ENCODE measurements around the gene RIN2. TPM values are rescaled to one million over a fixed set of nuclear protein-coding genes. Genes with fewer than 3 reads are reported as not detected.

The RIN2 gene
- total and polyA plus RNA-seq, 9 of the 15 experiments (the other 6 are each of a cell fraction or from before 2014, with no cell fraction given), result 0.09 TPM; not detected in 8

DNA sequence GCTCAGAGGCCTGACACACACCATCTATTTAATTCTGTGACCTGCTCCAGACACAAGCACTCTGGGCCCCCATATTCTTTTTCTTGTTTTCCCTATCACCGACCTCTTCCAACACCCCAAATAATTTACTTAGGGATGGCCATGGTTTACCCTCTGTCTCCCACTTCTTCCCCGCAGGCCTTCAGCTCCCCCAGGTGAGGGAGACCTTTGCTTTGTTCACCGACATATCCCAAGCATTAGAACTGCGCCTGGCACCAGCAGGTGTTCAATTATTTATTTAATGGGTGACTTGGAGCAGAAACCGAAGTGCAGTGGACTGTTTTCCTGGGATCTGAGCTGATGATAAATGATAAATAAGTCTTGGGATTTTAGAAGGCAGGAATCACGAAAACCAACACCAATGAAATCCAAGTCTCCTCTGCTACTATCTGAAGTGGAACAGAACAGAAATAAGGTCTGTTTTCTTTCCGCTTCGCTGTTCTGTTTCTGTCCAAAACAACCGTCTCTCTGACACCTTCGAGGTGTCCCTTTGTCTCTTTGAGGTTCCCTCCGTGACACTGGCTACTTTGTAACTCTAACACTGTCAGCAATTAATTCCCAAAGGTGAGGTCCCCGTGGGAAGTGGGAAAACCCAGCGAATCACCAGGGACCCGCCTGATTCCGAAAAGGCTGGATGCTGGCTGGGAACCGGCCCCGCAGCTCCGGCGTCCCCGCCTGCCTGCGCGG lies 1.1 kb upstream of the RIN2 start (continued):
- no peak for TF ChIP-seq MEF2A (IDR thresholded peaks at IDR 0.05; ENCODE audit: control insufficient read depth, low read depth, low read length)
- TF ChIP-seq ELF2 (CRISPR knock-in tag; IDR thresholded peaks at IDR 0.05), result no peak
- TF ChIP-seq COPS2 (conservative IDR thresholded peaks at IDR 0.05), result no peak
- no peak for TF ChIP-seq SRSF3 (IDR thresholded peaks at IDR 0.05; ENCODE audit: insufficient read depth, low read length)
- TF ChIP-seq ZNF644 (tag; IDR thresholded peaks at IDR 0.05; ENCODE audit: low read depth), result no peak

DNA sequence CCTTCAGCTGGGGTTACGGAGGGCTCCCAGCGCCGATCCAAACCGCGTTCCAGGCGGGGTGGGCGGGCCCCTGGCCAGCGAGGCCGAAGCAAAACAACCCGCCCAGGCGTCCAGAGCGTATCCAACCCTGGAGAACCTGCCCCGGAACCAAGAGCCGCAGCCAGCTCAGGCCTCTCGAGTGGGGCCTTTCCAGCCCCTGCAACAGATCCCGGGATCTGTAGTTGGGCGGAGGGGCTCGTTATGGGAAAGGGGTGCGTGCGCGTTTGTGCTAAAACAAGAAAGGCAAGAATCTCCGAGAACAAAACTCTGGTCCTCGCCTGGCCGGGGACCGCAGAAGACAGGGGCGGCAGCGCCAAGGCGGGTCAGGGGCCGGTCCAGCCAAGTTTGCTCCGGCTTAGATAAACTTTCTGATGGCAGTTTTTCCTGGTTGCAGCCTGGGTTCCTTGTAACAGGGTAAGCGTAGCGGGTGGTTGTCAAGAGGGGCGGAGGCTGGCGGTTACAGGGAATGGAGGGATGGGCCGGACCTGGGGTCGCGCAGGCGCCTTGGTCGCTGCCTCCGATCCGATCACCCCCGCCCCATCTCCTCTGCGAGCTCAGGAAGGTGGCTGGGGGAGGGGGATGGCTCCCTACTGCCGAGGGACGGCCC lies 448 bp upstream of the RIN2 start:
- ChIA-PET CTCF (ENCODE audit: low intra/inter-chr PET ratio) (no interaction called here), POLR2A (no interaction called here)
- DNase-seq (ENCODE audit: extremely low read depth in 1 of 4, low spot score in 3 of 4) (peak in 2 of 4 experiments; percentile 7), FAIRE-seq (no peak), ATAC-seq (no peak)
- Histone ChIP-seq H3K27me3 (ENCODE audit: control insufficient read depth in 2 of 2, insufficient read depth in 2 of 2, low read length in 2 of 2) (peaks cover 0 to 9% of the 10 kb centered on the region in 2 experiments; a peak in 2 of 5 replicates), H3K27ac (ENCODE audit: extremely low read depth, low read depth, low read length) (no peak overlapping the region), H3K9ac (ENCODE audit: insufficient read depth in 1 of 2, low read depth in 2 of 2, low read length in 2 of 2) (no peak overlapping the region), H3K9me3 (replicated peaks; ENCODE audit: control insufficient read depth, insufficient read depth, low read depth, low read length) (no peaks in the 10 kb centered on the region), H3K9me1 (ENCODE audit: control insufficient read depth, insufficient read depth, low read length) (no peaks in the 10 kb centered on the region), H3K79me2 (ENCODE audit: control insufficient read depth, insufficient read depth, low read length) (no peaks in the 10 kb centered on the region), H3K4me3 (no peak overlapping the region), H4K20me1 (replicated peaks; ENCODE audit: control insufficient read depth, insufficient read depth, low read length) (no peaks in the 10 kb centered on the region), H3K4me2 (ENCODE audit: insufficient read depth, low read length) (no peak overlapping the region), H2AFZ (ENCODE audit: low read depth, low read length) (no peak overlapping the region), H3K36me3 (ENCODE audit: control insufficient read depth, insufficient read depth, low read length) (no peaks in the 10 kb centered on the region), H3K4me1 (replicated peaks in 1 of 2; ENCODE audit: control insufficient read depth in 2 of 2, insufficient read depth in 2 of 2, low read length in 2 of 2) (peaks cover 0 to 9% of the 10 kb centered on the region in 2 experiments; a peak in 1 of 5 replicates)
- in situ Hi-C loops (cut with MboI) (no loop called here), intact Hi-C loops (cut with micrococcal nuclease) (no loop called here)
- 11% methylated on average over 12 of the region's 45 CpGs for WGBS (ENCODE audit: insufficient coverage, low coverage, missing lambda C conversion rate)
- TF ChIP-seq, protein P1, sequence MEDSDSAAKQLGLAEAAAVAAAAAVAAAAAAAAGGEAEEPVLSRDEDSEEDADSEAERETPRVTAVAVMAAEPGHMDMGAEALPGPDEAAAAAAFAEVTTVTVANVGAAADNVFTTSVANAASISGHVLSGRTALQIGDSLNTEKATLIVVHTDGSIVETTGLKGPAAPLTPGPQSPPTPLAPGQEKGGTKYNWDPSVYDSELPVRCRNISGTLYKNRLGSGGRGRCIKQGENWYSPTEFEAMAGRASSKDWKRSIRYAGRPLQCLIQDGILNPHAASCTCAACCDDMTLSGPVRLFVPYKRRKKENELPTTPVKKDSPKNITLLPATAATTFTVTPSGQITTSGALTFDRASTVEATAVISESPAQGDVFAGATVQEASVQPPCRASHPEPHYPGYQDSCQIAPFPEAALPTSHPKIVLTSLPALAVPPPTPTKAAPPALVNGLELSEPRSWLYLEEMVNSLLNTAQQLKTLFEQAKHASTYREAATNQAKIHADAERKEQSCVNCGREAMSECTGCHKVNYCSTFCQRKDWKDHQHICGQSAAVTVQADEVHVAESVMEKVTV (CRISPR knock-in tag; IDR thresholded peaks at IDR 0.05), result no peak
- TF ChIP-seq ZNF785 (CRISPR knock-in tag; IDR thresholded peaks at IDR 0.05), result no peak
- TF ChIP-seq TEAD2 (tag; IDR thresholded peaks at IDR 0.05), result no peak
- TF ChIP-seq CBFA2T3 (IDR thresholded peaks at IDR 0.05), result no peak
- no peak for TF ChIP-seq BRD4 (IDR thresholded peaks at IDR 0.05)
- TF ChIP-seq CEBPB (tag; IDR thresholded peaks at IDR 0.05), result no peak
- TF ChIP-seq IFI16 (CRISPR knock-in tag; IDR thresholded peaks at IDR 0.05), result no peak
- TF ChIP-seq, protein P2, sequence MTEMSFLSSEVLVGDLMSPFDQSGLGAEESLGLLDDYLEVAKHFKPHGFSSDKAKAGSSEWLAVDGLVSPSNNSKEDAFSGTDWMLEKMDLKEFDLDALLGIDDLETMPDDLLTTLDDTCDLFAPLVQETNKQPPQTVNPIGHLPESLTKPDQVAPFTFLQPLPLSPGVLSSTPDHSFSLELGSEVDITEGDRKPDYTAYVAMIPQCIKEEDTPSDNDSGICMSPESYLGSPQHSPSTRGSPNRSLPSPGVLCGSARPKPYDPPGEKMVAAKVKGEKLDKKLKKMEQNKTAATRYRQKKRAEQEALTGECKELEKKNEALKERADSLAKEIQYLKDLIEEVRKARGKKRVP (CRISPR knock-in tag; IDR thresholded peaks at IDR 0.05), result no peak
- TF ChIP-seq SRSF1 (IDR thresholded peaks at IDR 0.05; ENCODE audit: low read depth, low read length), result no peak
- TF ChIP-seq, protein P3, sequence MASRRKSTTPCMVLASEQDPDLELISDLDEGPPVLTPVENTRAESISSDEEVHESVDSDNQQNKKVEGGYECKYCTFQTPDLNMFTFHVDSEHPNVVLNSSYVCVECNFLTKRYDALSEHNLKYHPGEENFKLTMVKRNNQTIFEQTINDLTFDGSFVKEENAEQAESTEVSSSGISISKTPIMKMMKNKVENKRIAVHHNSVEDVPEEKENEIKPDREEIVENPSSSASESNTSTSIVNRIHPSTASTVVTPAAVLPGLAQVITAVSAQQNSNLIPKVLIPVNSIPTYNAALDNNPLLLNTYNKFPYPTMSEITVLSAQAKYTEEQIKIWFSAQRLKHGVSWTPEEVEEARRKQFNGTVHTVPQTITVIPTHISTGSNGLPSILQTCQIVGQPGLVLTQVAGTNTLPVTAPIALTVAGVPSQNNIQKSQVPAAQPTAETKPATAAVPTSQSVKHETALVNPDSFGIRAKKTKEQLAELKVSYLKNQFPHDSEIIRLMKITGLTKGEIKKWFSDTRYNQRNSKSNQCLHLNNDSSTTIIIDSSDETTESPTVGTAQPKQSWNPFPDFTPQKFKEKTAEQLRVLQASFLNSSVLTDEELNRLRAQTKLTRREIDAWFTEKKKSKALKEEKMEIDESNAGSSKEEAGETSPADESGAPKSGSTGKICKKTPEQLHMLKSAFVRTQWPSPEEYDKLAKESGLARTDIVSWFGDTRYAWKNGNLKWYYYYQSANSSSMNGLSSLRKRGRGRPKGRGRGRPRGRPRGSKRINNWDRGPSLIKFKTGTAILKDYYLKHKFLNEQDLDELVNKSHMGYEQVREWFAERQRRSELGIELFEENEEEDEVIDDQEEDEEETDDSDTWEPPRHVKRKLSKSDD (conservative IDR thresholded peaks at IDR 0.05; ENCODE audit: low read length), result no peak
- BruUV-seq (replicated peaks), result no TSS peak
